Measurements from ENCODE around the gene STPG3. TPM values are rescaled to one million over a fixed set of nuclear protein-coding genes. Genes with fewer than 3 reads are reported as not detected.
A peak's percentile ranks its signal among the peaks of the same experiment; 100 is the strongest.

The STPG3 gene
- total RNA-seq, 1 donor from 2014 or later = not detected

- no peak for DNase-seq (ENCODE audit: extremely low read depth, low read depth, low spot score)
Observed at GRCh38 chr9:137221506-137222111, 29.5 kb upstream of the STPG3 start.

- DNase-seq (ENCODE audit: extremely low read depth, low read depth, low spot score) = no peak
Observed at GRCh38 chr9:137222190-137223077, 28.7 kb upstream of the STPG3 start, which contains the start of gene RNF208. Gene RNF208, minus strand, starts transcription at chr9:137222240. Its CDS starts 1,028 bp downstream, at chr9:137221212.

- peak; percentile 91 for DNase-seq (ENCODE audit: extremely low read depth, low read depth, low spot score)
Observed at GRCh38 chr9:137223078-137223970, 27.8 kb upstream of the STPG3 start.

GRCh38 chr9:137224830-137225694 is 26.0 kb upstream of the STPG3 start, which contains the start of gene CYSRT1:
Gene CYSRT1, plus strand, starts transcription at chr9:137225174. Its CDS starts 448 bp downstream, at chr9:137225622.
- no peak for DNase-seq (ENCODE audit: extremely low read depth, low read depth, low spot score)

- no peak for DNase-seq (ENCODE audit: extremely low read depth, low read depth, low spot score)
Observed at GRCh38 chr9:137225699-137226331, 25.3 kb upstream of the STPG3 start.

- DNase-seq (ENCODE audit: extremely low read depth, low read depth, low spot score) = no peak
Observed at GRCh38 chr9:137226338-137227053, 24.6 kb upstream of the STPG3 start.

- no peak for DNase-seq (ENCODE audit: extremely low read depth, low read depth, low spot score)
Observed at GRCh38 chr9:137227054-137227852, 23.8 kb upstream of the STPG3 start, which contains the start of gene RNF224. Gene RNF224, plus strand, starts transcription at chr9:137227502. Its CDS starts 834 bp downstream, at chr9:137228336.

- no peak for DNase-seq (ENCODE audit: extremely low read depth, low read depth, low spot score)
Observed at GRCh38 chr9:137227853-137228505, 23.1 kb upstream of the STPG3 start.

GRCh38 chr9:137228506-137228967 is 22.5 kb upstream of the STPG3 start:
- DNase-seq (ENCODE audit: extremely low read depth, low read depth, low spot score) = no peak

- no peak for DNase-seq (ENCODE audit: extremely low read depth, low read depth, low spot score)
Observed at GRCh38 chr9:137228968-137229896, 21.9 kb upstream of the STPG3 start.

GRCh38 chr9:137229903-137230704 is 21.0 kb upstream of the STPG3 start:
- no peak for DNase-seq (ENCODE audit: extremely low read depth, low read depth, low spot score)

- DNase-seq (ENCODE audit: extremely low read depth, low read depth, low spot score) = no peak
Observed at GRCh38 chr9:137230705-137231371, 20.2 kb upstream of the STPG3 start, which contains the start of gene SLC34A3. Gene SLC34A3, plus strand, starts transcription at chr9:137230901. Its CDS starts 802 bp downstream, at chr9:137231703.

- no peak for DNase-seq (ENCODE audit: extremely low read depth, low read depth, low spot score)
Observed at GRCh38 chr9:137231372-137232039, 19.6 kb upstream of the STPG3 start.

- DNase-seq (ENCODE audit: extremely low read depth, low read depth, low spot score) = no peak
Observed at GRCh38 chr9:137232101-137232500, 19.0 kb upstream of the STPG3 start.

Measured in glomerular endothelial cell (primary cell).